Fibroblast of mammary gland (primary cell): ENCODE data around the gene MYO16.

ENCODE experiments used
- DNase-seq: peaks from one replicate; pipeline ENCODE4 v3.0.0-alpha.2; 2010; ENCODE audit warnings: low read depth
- H3K4me3 ChIP-seq: 2 replicates; pipeline ENCODE4 v1.5.1; 2011; ENCODE audit warnings: low read depth, mild to moderate bottlenecking, low read length, moderate library complexity; ENCODE audit not compliant: control insufficient read depth
- CTCF ChIP-seq: conservative IDR thresholded peaks from 2 replicates; pipeline ENCODE4 v1.5.1; 2011; ENCODE audit warnings: low read depth, low read length, inconsistent platforms; ENCODE audit not compliant: control insufficient read depth, insufficient read depth

Gene MYO16

DNA sequence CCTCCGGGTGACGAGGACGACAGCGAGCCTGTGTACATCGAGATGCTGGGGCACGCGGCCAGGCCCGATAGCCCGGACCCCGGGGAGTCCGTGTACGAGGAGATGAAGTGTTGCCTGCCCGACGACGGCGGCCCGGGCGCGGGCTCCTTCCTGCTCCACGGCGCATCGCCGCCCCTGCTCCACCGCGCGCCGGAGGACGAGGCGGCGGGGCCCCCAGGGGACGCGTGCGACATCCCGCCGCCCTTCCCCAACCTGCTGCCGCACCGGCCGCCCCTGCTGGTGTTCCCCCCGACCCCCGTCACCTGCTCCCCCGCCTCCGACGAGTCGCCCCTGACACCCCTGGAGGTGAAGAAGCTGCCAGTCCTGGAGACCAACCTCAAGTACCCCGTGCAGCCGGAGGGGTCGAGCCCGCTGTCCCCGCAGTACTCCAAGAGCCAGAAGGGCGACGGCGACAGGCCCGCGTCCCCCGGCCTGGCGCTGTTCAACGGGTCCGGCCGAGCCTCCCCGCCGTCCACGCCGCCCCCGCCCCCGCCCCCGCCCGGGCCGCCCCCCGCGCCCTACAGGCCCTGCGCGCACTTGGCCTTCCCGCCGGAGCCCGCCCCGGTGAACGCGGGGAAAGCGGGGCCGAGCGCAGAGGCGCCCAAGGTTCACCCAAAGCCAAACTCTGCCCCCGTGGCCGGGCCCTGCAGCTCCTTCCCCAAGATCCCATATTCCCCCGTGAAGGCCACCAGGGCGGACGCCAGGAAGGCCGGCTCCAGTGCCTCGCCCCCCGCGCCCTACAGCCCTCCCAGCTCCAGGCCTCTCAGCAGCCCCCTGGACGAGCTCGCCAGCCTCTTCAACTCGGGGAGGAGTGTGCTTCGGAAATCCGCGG lies 511.3 kb downstream of the MYO16 start:
- no peak for DNase-seq
- peak overlapping the region; percentile 31 for H3K4me3 ChIP-seq
- no peak for TF ChIP-seq CTCF

DNA sequence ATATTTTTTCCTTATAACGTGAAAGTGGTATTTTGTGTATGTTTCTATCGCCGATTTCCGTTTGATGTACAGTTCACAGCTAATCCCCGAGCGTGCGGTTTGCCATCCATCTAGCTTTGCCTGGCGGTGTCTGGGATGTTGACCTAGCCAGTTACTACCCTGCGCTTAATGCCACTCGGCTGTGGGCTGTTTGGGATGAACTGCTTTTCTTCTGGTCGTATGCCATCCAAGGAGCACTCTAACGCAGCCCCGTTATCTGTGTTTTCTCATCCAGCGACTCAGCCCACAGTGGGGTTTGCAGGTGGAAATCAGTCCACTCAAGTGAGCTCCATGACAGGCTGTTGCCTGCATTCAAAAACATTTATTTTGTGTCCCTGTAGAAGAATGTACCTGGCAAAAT lies 512.3 kb downstream of the MYO16 start:
- DNase-seq: no peak
- TF ChIP-seq CTCF: no peak
- H3K4me3 ChIP-seq: no peak overlapping the region

GRCh38 chr13:109144693-109145437 lies 515.5 kb downstream of the MYO16 start:
- DNase-seq: peak; percentile 38
- no peak for TF ChIP-seq CTCF
- H3K4me3 ChIP-seq: no peak overlapping the region

DNA sequence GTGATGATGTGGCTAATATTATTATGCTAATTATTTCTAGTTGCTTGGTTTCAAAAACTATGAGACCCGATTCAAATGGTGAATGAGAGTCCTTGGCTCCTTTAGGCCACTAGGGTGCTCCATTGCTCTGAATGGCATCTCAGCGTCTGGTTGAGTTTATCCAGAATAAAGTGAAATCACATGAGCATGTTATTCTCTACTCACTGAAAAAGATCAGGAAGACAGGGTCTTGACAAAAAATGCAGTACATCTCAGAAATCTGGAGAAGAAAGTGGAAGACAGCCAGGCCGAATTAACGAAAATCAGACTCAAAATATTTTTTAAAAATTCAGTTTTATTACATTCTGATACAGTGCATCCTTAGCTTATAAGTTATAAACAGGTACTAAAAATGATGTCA lies 516.2 kb downstream of the MYO16 start:
- H3K4me3 ChIP-seq: no peak overlapping the region
- peak; percentile 84 for DNase-seq
- peak; percentile 99 for TF ChIP-seq CTCF

GRCh38 chr13:109146393-109146792 lies 517.0 kb downstream of the MYO16 start:
- no peak for TF ChIP-seq CTCF
- no peak for DNase-seq
- no peak overlapping the region for H3K4me3 ChIP-seq

DNA sequence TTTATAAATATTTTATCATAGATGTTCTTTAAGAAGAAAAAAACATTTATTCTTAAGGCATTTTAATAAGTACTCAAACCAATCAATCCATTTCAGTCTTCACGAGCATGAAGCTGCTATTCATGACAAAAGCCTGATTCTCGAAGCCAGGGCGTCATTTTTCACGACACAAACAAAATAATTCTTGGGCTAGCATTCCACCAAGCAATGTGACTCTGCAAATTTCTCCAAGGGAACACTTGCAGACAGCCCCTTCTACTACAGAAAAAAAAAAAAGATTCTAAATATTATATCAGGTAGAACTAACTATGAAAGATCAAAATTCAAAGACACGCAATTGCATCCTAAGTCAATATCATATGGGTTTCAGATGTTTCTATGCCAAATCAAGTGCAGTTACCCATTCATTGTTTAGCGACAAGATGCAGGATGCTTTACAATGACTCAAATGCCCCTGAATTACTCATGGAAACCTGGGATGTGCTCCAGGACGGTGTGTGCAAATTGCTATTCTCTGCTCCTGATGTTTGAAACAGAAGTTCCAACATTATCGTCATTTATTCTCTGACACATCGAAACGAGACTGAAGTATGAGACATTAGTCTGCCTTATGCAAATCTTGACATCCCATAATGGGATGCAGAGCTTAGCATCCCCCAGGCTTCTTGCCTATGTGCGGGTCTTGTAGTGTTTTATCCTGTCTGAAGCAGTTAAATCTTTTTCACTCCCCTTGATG lies 517.7 kb downstream of the MYO16 start:
- TF ChIP-seq CTCF: no peak
- H3K4me3 ChIP-seq: no peak overlapping the region
- peak; percentile 98 for DNase-seq
